ENCODE results near the gene CFAP54.

GRCh38 chr12:96496944-96497343, 7.6 kb downstream of the CFAP54 start:
- TF ChIP-seq POLR2A (IDR thresholded peaks at IDR 0.05; ENCODE audit: low read depth, low read length) (no peak), TAF1 (IDR thresholded peaks at IDR 0.05; ENCODE audit: borderline replicate concordance, low read depth, low read length) (no peak), POLR2AphosphoS5 (IDR thresholded peaks at IDR 0.05; ENCODE audit: low read depth, low read length) (no peak)
